ENCODE data around the gene ABL2. TPM values are rescaled to one million over a fixed set of nuclear protein-coding genes. Genes with fewer than 3 reads are reported as not detected.
"Not testable (repeated sequence)": the region's sequence is repeated elsewhere in the genome, so short reads cannot be mapped to it uniquely, and the experiment has no call there.

The ABL2 gene
- total RNA-seq, 1 experiment from 2014 or later = 27.9 TPM

GRCh38 chr1:179202161-179202560 lies 27.3 kb downstream of the ABL2 start:
- no peak for TF ChIP-seq CTCF (conservative IDR thresholded peaks at IDR 0.05; ENCODE audit: low read depth, low read length)
- no peak for TF ChIP-seq EZH2 (IDR thresholded peaks at IDR 0.05; ENCODE audit: borderline replicate concordance, low read depth, low read length, poor library complexity, severe bottlenecking)
- no peaks in the 10 kb centered on the region for H3K36me3 ChIP-seq (ENCODE audit: insufficient read depth, low read length, poor library complexity, severe bottlenecking)
- CTCF ChIA-PET = no interaction called here
- intact Hi-C loops (cut with micrococcal nuclease; ENCODE audit: unreplicated experiment) = no loop called here
- BruUV-seq (replicated peaks) = no TSS peak
- H3K27me3 ChIP-seq (replicated peaks; ENCODE audit: insufficient read depth, low read depth, low read length, poor library complexity) = no peaks in the 10 kb centered on the region
- DNase-seq (ENCODE audit: low spot score) = no peak
- H3K9me3 ChIP-seq (ENCODE audit: low read depth, low read length, poor library complexity, severe bottlenecking) = no peaks in the 10 kb centered on the region
- H3K4me1 ChIP-seq (ENCODE audit: insufficient read depth, low read length, poor library complexity, severe bottlenecking) = peaks cover 7% of the 10 kb centered on the region
- POLR2A ChIA-PET (ENCODE audit: low non-redundant PET) = no interaction called here
- H3K27ac ChIP-seq (ENCODE audit: low read depth, low read length, poor library complexity, severe bottlenecking) = no peak overlapping the region
- no peak overlapping the region for H3K4me3 ChIP-seq (ENCODE audit: low read depth, low read length, poor library complexity, severe bottlenecking)

- no peak for DNase-seq (ENCODE audit: low spot score)
- intact Hi-C loops (cut with micrococcal nuclease; ENCODE audit: unreplicated experiment) = no loop called here
- Histone ChIP-seq H3K27me3 (replicated peaks; ENCODE audit: insufficient read depth, low read depth, low read length, poor library complexity) (no peaks in the 10 kb centered on the region), H3K9me3 (ENCODE audit: low read depth, low read length, poor library complexity, severe bottlenecking) (no peaks in the 10 kb centered on the region), H3K27ac (ENCODE audit: low read depth, low read length, poor library complexity, severe bottlenecking) (no peak overlapping the region), H3K4me1 (ENCODE audit: insufficient read depth, low read length, poor library complexity, severe bottlenecking) (peaks cover 7% of the 10 kb centered on the region), H3K36me3 (ENCODE audit: insufficient read depth, low read length, poor library complexity, severe bottlenecking) (no peaks in the 10 kb centered on the region), H3K4me3 (ENCODE audit: low read depth, low read length, poor library complexity, severe bottlenecking) (no peak overlapping the region)
- ChIA-PET CTCF (no interaction called here), POLR2A (ENCODE audit: low non-redundant PET) (no interaction called here)
- no TSS peak for BruUV-seq (replicated peaks)
- TF ChIP-seq EZH2 (IDR thresholded peaks at IDR 0.05; ENCODE audit: borderline replicate concordance, low read depth, low read length, poor library complexity, severe bottlenecking) = no peak
Measured at GRCh38 chr1:179200586-179200985, 28.9 kb downstream of the ABL2 start.

- POLR2A ChIA-PET (ENCODE audit: low non-redundant PET) = no interaction called here
- no peak for DNase-seq (ENCODE audit: low spot score)
- intact Hi-C loops (cut with micrococcal nuclease; ENCODE audit: unreplicated experiment) = no loop called here
- Histone ChIP-seq H3K27me3 (replicated peaks; ENCODE audit: insufficient read depth, low read depth, low read length, poor library complexity) (no peaks in the 10 kb centered on the region), H3K27ac (ENCODE audit: low read depth, low read length, poor library complexity, severe bottlenecking) (no peak overlapping the region), H3K36me3 (ENCODE audit: insufficient read depth, low read length, poor library complexity, severe bottlenecking) (no peaks in the 10 kb centered on the region), H3K4me1 (ENCODE audit: insufficient read depth, low read length, poor library complexity, severe bottlenecking) (peaks cover 7% of the 10 kb centered on the region), H3K4me3 (ENCODE audit: low read depth, low read length, poor library complexity, severe bottlenecking) (no peak overlapping the region), H3K9me3 (ENCODE audit: low read depth, low read length, poor library complexity, severe bottlenecking) (no peaks in the 10 kb centered on the region)
- no peak for TF ChIP-seq CTCF (conservative IDR thresholded peaks at IDR 0.05; ENCODE audit: low read depth, low read length)
- no peak for TF ChIP-seq EZH2 (IDR thresholded peaks at IDR 0.05; ENCODE audit: borderline replicate concordance, low read depth, low read length, poor library complexity, severe bottlenecking)
- CTCF ChIA-PET = no interaction called here
- no TSS peak for BruUV-seq (replicated peaks)
Measured at GRCh38 chr1:179197690-179198297, 31.7 kb downstream of the ABL2 start.

- H3K4me1 ChIP-seq (ENCODE audit: insufficient read depth, low read length, poor library complexity, severe bottlenecking); POLR2A ChIA-PET (ENCODE audit: low non-redundant PET); H3K9me3 ChIP-seq (ENCODE audit: low read depth, low read length, poor library complexity, severe bottlenecking); H3K27me3 ChIP-seq (replicated peaks; ENCODE audit: insufficient read depth, low read depth, low read length, poor library complexity); H3K27ac ChIP-seq (ENCODE audit: low read depth, low read length, poor library complexity, severe bottlenecking); H3K36me3 ChIP-seq (ENCODE audit: insufficient read depth, low read length, poor library complexity, severe bottlenecking); BruUV-seq (replicated peaks); DNase-seq (ENCODE audit: low spot score); H3K4me3 ChIP-seq (ENCODE audit: low read depth, low read length, poor library complexity, severe bottlenecking): not testable (repeated sequence)
- intact Hi-C loops (cut with micrococcal nuclease; ENCODE audit: unreplicated experiment) = loop anchor here (2.0 kb wide), 1 partner anchor 75 kb away; no protein-coding TSS in a partner anchor
- CTCF ChIA-PET = interaction anchor here (0.7 kb wide), 1 partner anchor 30 kb away, joined by 5 read pairs; no protein-coding TSS in a partner anchor
Measured at GRCh38 chr1:179195857-179196256, 33.6 kb downstream of the ABL2 start.

Measured in A673 (cell line).